ENCODE results near the gene TRIP10.

The TRIP10 gene

GRCh38 chr19:6711605-6712004, 27.9 kb upstream of the TRIP10 start:
- no peak for DNase-seq (ENCODE audit: low read depth)

- no peak for DNase-seq (ENCODE audit: low read depth)
These were observed 27.2 kb upstream of the TRIP10 start for GRCh38 chr19:6712231-6712630.

- DNase-seq (ENCODE audit: low read depth), result no peak
These were observed 26.5 kb upstream of the TRIP10 start for GRCh38 chr19:6712692-6713670.

GRCh38 chr19:6713773-6714692, 25.4 kb upstream of the TRIP10 start:
- DNase-seq (ENCODE audit: low read depth), result no peak

- DNase-seq (ENCODE audit: low read depth), result no peak
These were observed 24.5 kb upstream of the TRIP10 start for GRCh38 chr19:6714749-6715555.

GRCh38 chr19:6716610-6716970, 22.9 kb upstream of the TRIP10 start:
- no peak for DNase-seq (ENCODE audit: low read depth)

- DNase-seq (ENCODE audit: low read depth), result no peak
These were observed 22.4 kb upstream of the TRIP10 start for GRCh38 chr19:6717036-6717435.

GRCh38 chr19:6717441-6717971, 22.0 kb upstream of the TRIP10 start:
- no peak for DNase-seq (ENCODE audit: low read depth)

GRCh38 chr19:6718111-6718740, 21.3 kb upstream of the TRIP10 start:
- no peak for DNase-seq (ENCODE audit: low read depth)

- DNase-seq (ENCODE audit: low read depth), result no peak
These were observed 20.5 kb upstream of the TRIP10 start for GRCh38 chr19:6718741-6719539.

GRCh38 chr19:6719540-6719861, 20.0 kb upstream of the TRIP10 start:
- no peak for DNase-seq (ENCODE audit: low read depth)

- no peak for DNase-seq (ENCODE audit: low read depth)
These were observed 19.5 kb upstream of the TRIP10 start for GRCh38 chr19:6719992-6720368.

- peak; percentile 87 for DNase-seq (ENCODE audit: low read depth)
These were observed 18.9 kb upstream of the TRIP10 start, which contains the start of gene C3 for GRCh38 chr19:6720369-6721137. TSS of gene C3 (minus strand) at chr19:6720650. CDS start at chr19:6720589, 61 bp downstream.

GRCh38 chr19:6721138-6721474, 18.4 kb upstream of the TRIP10 start:
- DNase-seq (ENCODE audit: low read depth), result no peak

GRCh38 chr19:6721773-6722172, 17.7 kb upstream of the TRIP10 start:
- DNase-seq (ENCODE audit: low read depth), result no peak

- peak; percentile 41 for DNase-seq (ENCODE audit: low read depth)
These were observed 16.3 kb upstream of the TRIP10 start for GRCh38 chr19:6723108-6723618.

GRCh38 chr19:6723738-6724137, 15.7 kb upstream of the TRIP10 start:
- peak; percentile 42 for DNase-seq (ENCODE audit: low read depth)

GRCh38 chr19:6724631-6725492, 14.6 kb upstream of the TRIP10 start:
- DNase-seq (ENCODE audit: low read depth), result no peak

Data from fibroblast of gingiva (primary cell).